Activated CD8-positive, alpha-beta T cell treated with anti-CD3 and anti-CD28 coated beads for 36 hours (primary cell): ENCODE data around the gene YWHAE. TPM values are rescaled to one million over a fixed set of nuclear protein-coding genes. Genes with fewer than 3 reads are reported as not detected.

Source experiments
- ATAC-seq: fragments of 200-7000 bp; cut with Tn5 transposase; one replicate; pipeline ENCODE4 v1.10.0; 2021; ENCODE audit warnings: mild to moderate bottlenecking, moderate library complexity
- CTCF ChIA-PET: fragments of 350-600 bp; sonication (Branson Sonifier 250); formaldehyde crosslinking; loops from one replicate; lab custom pipeline; 2021; ENCODE audit warnings: antibody characterized with exemption; lab: Charles Lee
- POLR2A ChIA-PET: fragments of 350-600 bp; sonication (Branson Sonifier 250); formaldehyde crosslinking; loops from one replicate; lab custom pipeline; 2021; ENCODE audit warnings: antibody characterized with exemption; lab: Charles Lee
- DNase-seq: peaks from one replicate; pipeline ENCODE4 v3.0.0-alpha.2; 2020
- H3K27ac Mint-ChIP-seq: one replicate; pipeline ENCODE4 v1.8.0; 2021; ENCODE audit warnings: mild to moderate bottlenecking, mixed read lengths
- H3K27me3 Mint-ChIP-seq: one replicate; pipeline ENCODE4 v1.8.0; 2021; ENCODE audit warnings: mixed read lengths
- H3K36me3 Mint-ChIP-seq: one replicate; pipeline ENCODE4 v1.8.0; 2021; ENCODE audit warnings: low read depth, mixed read lengths
- H3K4me1 Mint-ChIP-seq: one replicate; pipeline ENCODE4 v1.8.0; 2021; ENCODE audit warnings: low read depth, mixed read lengths
- H3K4me3 Mint-ChIP-seq: one replicate; pipeline ENCODE4 v1.8.0; 2021; ENCODE audit warnings: mild to moderate bottlenecking, moderate library complexity, mixed read lengths
- H3K9me3 Mint-ChIP-seq: one replicate; pipeline ENCODE4 v1.8.0; 2021; ENCODE audit warnings: mixed read lengths
- CTCF ChIP-seq: fragments of 200-600 bp; IDR thresholded peaks from one replicate; pipeline ENCODE4 v1.8.0; 2022; ENCODE audit warnings: antibody characterized with exemption, mild to moderate bottlenecking
- intact Hi-C: fragments of 100-400 bp; cut with micrococcal nuclease; formaldehyde crosslinking; loops from one replicate; pipeline ENCODE4 v1.10.0; 2022
- total RNA-seq, 2 experiments: library from RNA; stranded (reverse); gene quantifications; one replicate each; pipeline ENCODE4 v1.2.3, GENCODE V29; 2021

The YWHAE gene
- total RNA-seq, 2 experiments from 2014 or later: 425 to 440 TPM

DNA sequence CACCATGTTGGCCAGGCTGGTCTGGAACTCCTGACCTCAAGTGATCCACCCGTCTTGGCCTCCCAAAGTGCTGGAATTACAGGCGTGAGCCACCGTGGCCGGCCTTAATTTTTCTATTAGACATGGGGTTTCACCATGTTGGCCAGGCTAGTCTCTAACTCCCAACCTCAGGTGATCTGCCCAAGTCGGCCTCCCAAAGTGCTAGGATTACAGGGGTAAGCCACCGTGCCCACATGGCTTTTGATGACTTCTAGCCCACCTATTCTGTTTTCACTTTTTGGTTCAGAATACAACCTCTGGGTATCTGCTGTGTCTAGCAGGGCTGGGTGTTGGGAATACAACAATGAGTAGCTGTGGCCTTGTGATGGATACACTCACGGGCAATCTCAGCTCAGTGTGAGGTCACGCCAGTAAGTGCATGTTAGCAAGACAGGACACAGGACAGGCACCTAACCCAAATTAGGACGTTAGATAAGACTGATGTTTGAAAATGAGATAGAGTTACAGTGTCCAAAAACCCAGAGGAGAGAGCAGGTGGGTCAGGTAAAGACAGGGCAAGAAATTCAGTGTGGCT is 14.1 kb upstream of the YWHAE start:
- H3K9me3 Mint-ChIP-seq: no peaks in the 10 kb centered on the region
- POLR2A ChIA-PET: interaction anchor here (0.7 to 1.0 kb wide), 3 partner anchors 10 to 48 kb away, joined by 3 read pairs; no protein-coding TSS in a partner anchor
- H3K4me3 Mint-ChIP-seq: no peak overlapping the region
- TF ChIP-seq CTCF: no peak
- intact Hi-C loops: no loop called here
- no peaks in the 10 kb centered on the region for H3K4me1 Mint-ChIP-seq
- CTCF ChIA-PET: interaction anchor here (3.1 kb wide), 1 partner anchor 48 kb away, joined by 12 read pairs; no protein-coding TSS in a partner anchor
- no peaks in the 10 kb centered on the region for H3K36me3 Mint-ChIP-seq
- ATAC-seq (no peak), DNase-seq (no peak)
- no peaks in the 10 kb centered on the region for H3K27me3 Mint-ChIP-seq
- no peak overlapping the region for H3K27ac Mint-ChIP-seq

GRCh38 chr17:1413281-1413791 is 13.3 kb upstream of the YWHAE start:
- no peak for DNase-seq
- POLR2A ChIA-PET: interaction anchor here (0.7 kb wide), 1 partner anchor 11 kb away, joined by 3 read pairs; no protein-coding TSS in a partner anchor
- no peak for TF ChIP-seq CTCF
- intact Hi-C loops: no loop called here
- ATAC-seq: no peak
- Mint-ChIP-seq H3K4me3 (no peak overlapping the region), H3K36me3 (no peaks in the 10 kb centered on the region), H3K4me1 (no peaks in the 10 kb centered on the region), H3K9me3 (no peaks in the 10 kb centered on the region), H3K27ac (no peak overlapping the region), H3K27me3 (no peaks in the 10 kb centered on the region)
- CTCF ChIA-PET: interaction anchor here (3.1 kb wide), 1 partner anchor 48 kb away, joined by 12 read pairs; no protein-coding TSS in a partner anchor

- Mint-ChIP-seq H3K4me3 (no peak overlapping the region), H3K9me3 (no peaks in the 10 kb centered on the region), H3K4me1 (no peaks in the 10 kb centered on the region), H3K27me3 (no peaks in the 10 kb centered on the region), H3K27ac (no peak overlapping the region), H3K36me3 (no peaks in the 10 kb centered on the region)
- ATAC-seq: no peak
- no peak for TF ChIP-seq CTCF
- intact Hi-C loops: no loop called here
- ChIA-PET CTCF (interaction anchor here (0.7 to 3.1 kb wide), 2 partner anchors 47 to 108 kb away, joined by 3 to 12 read pairs; no protein-coding TSS in a partner anchor), POLR2A (no interaction called here)
- no peak for DNase-seq
Measured at GRCh38 chr17:1412185-1413110, 12.4 kb upstream of the YWHAE start.

DNA sequence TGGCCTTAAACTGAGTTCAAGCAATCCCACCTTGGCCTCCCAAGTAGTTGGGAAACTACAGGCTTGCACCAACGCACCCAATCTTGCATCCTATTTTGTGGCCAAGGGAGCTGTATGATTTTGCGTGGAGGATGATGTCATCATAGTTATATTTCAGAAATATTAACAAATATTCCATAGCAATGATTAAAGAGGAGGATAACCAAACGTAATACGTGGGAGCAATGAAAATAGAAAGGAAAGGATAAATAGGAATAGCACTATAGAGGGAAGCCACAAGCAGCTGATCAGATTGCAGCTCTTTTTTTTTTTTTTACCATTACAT is 2.2 kb upstream of the YWHAE start:
- no peak for DNase-seq
- Mint-ChIP-seq H3K36me3 (peaks cover 22% of the 10 kb centered on the region), H3K4me3 (no peak overlapping the region), H3K9me3 (no peaks in the 10 kb centered on the region), H3K4me1 (peaks cover 8% of the 10 kb centered on the region), H3K27me3 (no peaks in the 10 kb centered on the region), H3K27ac (no peak overlapping the region)
- CTCF ChIA-PET: interaction anchor here (1.2 kb wide), 1 partner anchor 37 kb away, joined by 5 read pairs; no protein-coding TSS in a partner anchor
- POLR2A ChIA-PET: interaction anchor here (1.0 to 1.7 kb wide), 3 partner anchors 10 to 41 kb away, joined by 3 to 6 read pairs (median 4); no protein-coding TSS in a partner anchor
- intact Hi-C loops: no loop called here
- no peak for ATAC-seq
- no peak for TF ChIP-seq CTCF
